Upper lobe of left lung (tissue), 6 donors: ENCODE measurements around the gene PQBP1. TPM values are rescaled to one million over a fixed set of nuclear protein-coding genes. Genes with fewer than 3 reads are reported as not detected.

Source experiments
- ATAC-seq, 2 donors: fragments of 200-7000 bp; cut with Tn5 transposase; one replicate each; pipeline ENCODE4 v1.9.1; 2022; ENCODE audit warnings: mild to moderate bottlenecking in 2 of 2, moderate library complexity in 2 of 2; ENCODE audit not compliant: low FRiP score in 2 of 2
- DNase-seq, 2 donors: peaks; one replicate each; pipeline ENCODE4 v3.0.0-alpha.2; 2019 to 2020
- H3K27ac ChIP-seq, 4 donors: fragments of 200-600 bp; sonication (generic); one replicate each; pipeline ENCODE4 v1.5.1; 2016 to 2019
- H3K27me3 ChIP-seq, 4 donors: fragments of 200-600 bp; sonication (generic); one replicate each; pipeline ENCODE4 v1.5.1; 2017 to 2019
- H3K36me3 ChIP-seq, 4 donors: fragments of 200-600 bp; sonication (generic); one replicate each; pipeline ENCODE4 v1.5.1; 2016 to 2019
- H3K4me1 ChIP-seq, 4 donors: fragments of 200-600 bp; sonication (generic); one replicate each; pipeline ENCODE4 v1.5.1; 2018 to 2019
- H3K4me3 ChIP-seq, 4 donors: fragments of 200-600 bp; sonication (generic); one replicate each; pipeline ENCODE4 v1.5.1; 2017 to 2019; ENCODE audit warnings: mild to moderate bottlenecking in 2 of 4, moderate library complexity in 1 of 4
- H3K9me3 ChIP-seq, 4 donors: fragments of 200-600 bp; sonication (generic); one replicate each; pipeline ENCODE4 v1.5.1; 2018 to 2019
- CTCF ChIP-seq, 6 experiments: fragments of 450-650 bp in 4 of 6; fragments of 200-600 bp in 2 of 6; sonication (generic) in 2 of 6; IDR thresholded peaks; one replicate each; pipeline ENCODE4 v1.5.1; 2016 to 2019; ENCODE audit warnings: antibody characterized with exemption in 6 of 6
- EP300 ChIP-seq, 4 donors: sonication (generic); formaldehyde crosslinking; IDR thresholded peaks; one replicate each; pipeline ENCODE4 v1.5.1; 2017; ENCODE audit warnings: antibody characterized with exemption in 4 of 4, control low read depth in 2 of 4
- POLR2A ChIP-seq, 4 donors: fragments of 450-650 bp; IDR thresholded peaks; one replicate each; pipeline ENCODE4 v1.5.1; 2016 to 2017; ENCODE audit warnings: antibody characterized with exemption in 4 of 4, mild to moderate bottlenecking in 2 of 4
- POLR2AphosphoS5 ChIP-seq, 2 donors: sonication (generic); formaldehyde crosslinking; IDR thresholded peaks; one replicate each; pipeline ENCODE4 v1.5.1; 2017; ENCODE audit warnings: antibody characterized with exemption in 2 of 2
- WGBS, 2 donors: methylation state at CpG; one replicate each; pipeline ENCODE4 v1.1.5; 2017 to 2018; 5-methylcytosine and 5-hydroxymethylcytosine counted together
- total RNA-seq, 6 donors: library from RNA; depleted of rRNA in 4 of 6; stranded (reverse); fragments of >200 nt in 4 of 6; gene quantifications; one replicate each; pipeline versions ENCODE4 v1.1.0 to v1.2.1, GENCODE V29; 2016 to 2021
- donor health status: DM: no; HTN: no; CAD: no; lungs with moderate emphysema.
- donor health status: DM: no; HTN: yes; CAD: no; lungs with severe emphysema.

Gene PQBP1
- total RNA-seq, 6 donors from 2014 or later = 49.1 to 76.9 (median 65.2) TPM

- DNase-seq (no peak), ATAC-seq (peak in 1 of 2 donors; percentile 48)
- Histone ChIP-seq H3K27ac (peak overlapping the region; percentile 81 to 89 (median 82)), H3K4me1 (peaks cover 0 to 20% (median 5%) of the 10 kb centered on the region in 4 donors), H3K4me3 (peak overlapping the region; percentile 52 to 85 (median 62)), H3K36me3 (peaks cover 0 to 32% (median 6%) of the 10 kb centered on the region in 4 donors), H3K27me3 (no peaks in the 10 kb centered on the region), H3K9me3 (peaks cover 0 to 5% (median 0%) of the 10 kb centered on the region in 4 donors)
- WGBS, 2 donors = 2 to 29% methylated on average over 8 to 12 of the region's 12 CpGs
- TF ChIP-seq POLR2A (IDR thresholded peaks at IDR 0.05) (no peak), EP300 (IDR thresholded peaks at IDR 0.05) (no peak), CTCF (IDR thresholded peaks at IDR 0.05) (no peak), POLR2AphosphoS5 (IDR thresholded peaks at IDR 0.05) (no peak)
Observed at GRCh38 chrX:48910926-48911411, 13.2 kb downstream of the PQBP1 start.

- peak; percentile 79 to 93 for ATAC-seq
- Histone ChIP-seq H3K4me1 (peaks cover under 1 to 20% (median 5%) of the 10 kb centered on the region in 4 donors), H3K27ac (peak within 1 kb of the TSS; percentile 81 to 89 (median 82)), H3K27me3 (no peaks in the 10 kb centered on the region), H3K36me3 (peaks cover 0 to 26% (median 5%) of the 10 kb centered on the region in 4 donors), H3K4me3 (peak within 1 kb of the TSS; percentile 52 to 85 (median 62)), H3K9me3 (peaks cover 0 to 5% (median 0%) of the 10 kb centered on the region in 4 donors)
- DNase-seq = peak; percentile 86 to 91
- TF ChIP-seq CTCF (IDR thresholded peaks at IDR 0.05) (no peak), POLR2AphosphoS5 (IDR thresholded peaks at IDR 0.05) (peak in 1 of 2 donors; percentile 80), EP300 (IDR thresholded peaks at IDR 0.05) (no peak), POLR2A (IDR thresholded peaks at IDR 0.05) (peak in 3 of 4 donors; percentile 33 to 73 (median 54))
- WGBS, 2 donors = 1 to 43% methylated on average over 42 to 53 of the region's 60 CpGs
Observed at GRCh38 chrX:48911412-48912182, 13.9 kb downstream of the PQBP1 start, which contains the start of gene SLC35A2. Gene SLC35A2, minus strand, starts transcription at chrX:48911646. Its CDS starts 10 bp downstream, at chrX:48911636.

- peaks cover 0 to 4% (median 0%) of the 10 kb centered on the region in 4 donors for H3K27me3 ChIP-seq
- ATAC-seq (no peak), DNase-seq (no peak)
- H3K4me1 ChIP-seq = peaks cover 5 to 31% (median 9%) of the 10 kb centered on the region in 4 donors
- peaks cover 0 to 5% (median 0%) of the 10 kb centered on the region in 4 donors for H3K9me3 ChIP-seq
- no peak overlapping the region for H3K27ac ChIP-seq
- no peak for TF ChIP-seq CTCF (IDR thresholded peaks at IDR 0.05)
- no peak for TF ChIP-seq POLR2A (IDR thresholded peaks at IDR 0.05)
- no peak for TF ChIP-seq POLR2AphosphoS5 (IDR thresholded peaks at IDR 0.05)
- no peak for TF ChIP-seq EP300 (IDR thresholded peaks at IDR 0.05)
- 88 to 90% methylated on average over 4 to 5 of the region's 5 CpGs for WGBS, 2 donors
- peaks cover 0 to 21% (median 5%) of the 10 kb centered on the region in 4 donors for H3K36me3 ChIP-seq
- H3K4me3 ChIP-seq = no peak overlapping the region
Observed at GRCh38 chrX:48913605-48914366, 16.1 kb downstream of the PQBP1 start.

GRCh38 chrX:48914593-48915493 is 17.1 kb downstream of the PQBP1 start:
- Histone ChIP-seq H3K27ac (no peak overlapping the region), H3K27me3 (peaks cover 0 to 6% (median 0%) of the 10 kb centered on the region in 4 donors), H3K36me3 (peaks cover 0 to 21% (median 5%) of the 10 kb centered on the region in 4 donors), H3K4me1 (peaks cover 5 to 36% (median 9%) of the 10 kb centered on the region in 4 donors), H3K4me3 (no peak overlapping the region), H3K9me3 (peaks cover 0 to 5% (median 0%) of the 10 kb centered on the region in 4 donors)
- ATAC-seq (no peak), DNase-seq (no peak)
- WGBS, 2 donors = 94 to 100% methylated on average over 1 to 13 of the region's 13 CpGs
- TF ChIP-seq POLR2A (IDR thresholded peaks at IDR 0.05) = no peak
- TF ChIP-seq EP300 (IDR thresholded peaks at IDR 0.05) = no peak
- no peak for TF ChIP-seq POLR2AphosphoS5 (IDR thresholded peaks at IDR 0.05)
- no peak for TF ChIP-seq CTCF (IDR thresholded peaks at IDR 0.05)
